Transverse colon (tissue), 4 donors: ENCODE measurements around the gene CCDC141. TPM values are rescaled to one million over a fixed set of nuclear protein-coding genes. Genes with fewer than 3 reads are reported as not detected.
"Not testable (repeated sequence)": the region's sequence is repeated elsewhere in the genome, so short reads cannot be mapped to it uniquely, and the experiment has no call there.

Experiments used
- DNase-seq: peaks from one replicate; pipeline ENCODE4 v3.0.0-alpha.2; 2019
- H3K27ac ChIP-seq, 4 donors: fragments of 200-600 bp; sonication (generic); 2 replicates each; pipeline ENCODE4 v1.5.1; 2016 to 2018; ENCODE audit warnings: inconsistent platforms in 4 of 4
- H3K27me3 ChIP-seq: fragments of 200-600 bp; sonication (generic); 2 replicates; pipeline ENCODE4 v1.5.1; 2017; ENCODE audit warnings: inconsistent platforms
- H3K36me3 ChIP-seq, 4 donors: fragments of 200-600 bp; sonication (generic); 2 replicates each; pipeline ENCODE4 v1.5.1; 2017 to 2019; ENCODE audit warnings: inconsistent platforms in 4 of 4
- H3K4me1 ChIP-seq, 4 donors: fragments of 200-600 bp; sonication (generic); 2 replicates each; pipeline ENCODE4 v1.5.1; 2017 to 2020; ENCODE audit warnings: inconsistent platforms in 4 of 4
- H3K4me3 ChIP-seq, 4 donors: fragments of 200-600 bp; sonication (generic); 1 replicate in 1 of 4; 2 replicates in 3 of 4; pipeline versions ENCODE4 v1.5.1 to v1.6.1; 2017 to 2019; ENCODE audit warnings: inconsistent platforms in 4 of 4
- H3K9me3 ChIP-seq, 2 donors: fragments of 200-600 bp; sonication (generic); 2 replicates each; pipeline ENCODE4 v1.5.1; 2017 to 2019; ENCODE audit warnings: inconsistent platforms in 2 of 2
- CTCF ChIP-seq, 5 experiments: fragments of 200-600 bp in 3 of 5; fragments of 450-650 bp in 2 of 5; sonication (generic) in 3 of 5; IDR thresholded peaks; 1 replicate in 2 of 5; 2 replicates in 3 of 5; pipeline ENCODE4 v1.5.1; 2016 to 2017; ENCODE audit warnings: antibody characterized with exemption in 5 of 5, inconsistent platforms in 3 of 5, mild to moderate bottlenecking in 2 of 5, moderate library complexity in 1 of 5
- EP300 ChIP-seq: sonication (generic); formaldehyde crosslinking; IDR thresholded peaks from one replicate; pipeline ENCODE4 v1.6.1; 2017; ENCODE audit warnings: antibody characterized with exemption, low read depth
- POLR2A ChIP-seq: fragments of 450-650 bp; IDR thresholded peaks from one replicate; pipeline ENCODE4 v1.6.1; 2016; ENCODE audit warnings: antibody characterized with exemption, mild to moderate bottlenecking, moderate library complexity
- POLR2AphosphoS5 ChIP-seq, 3 donors: sonication (generic); formaldehyde crosslinking; IDR thresholded peaks; one replicate each; pipeline ENCODE4 v1.6.1; 2016; ENCODE audit warnings: antibody characterized with exemption in 3 of 3
- WGBS, 2 donors: methylation state at CpG; one replicate each; pipeline ENCODE4 v1.1.5; 2018; ENCODE audit warnings: low coverage in 1 of 2; 5-methylcytosine and 5-hydroxymethylcytosine counted together
- in situ Hi-C, 4 donors: fragments of 200-750 bp; cut with MboI; loops; one replicate each; pipeline versions ENCODE4 v1.15.0 to v1.15.1; 2017; ENCODE audit warnings: low sequenced_read_pairs in 3 of 4, low pct_ligation_motif_present in 1 of 4, low pct_unique_long_range_greater_than_20kb in 1 of 4
- intact Hi-C: fragments of 100-400 bp; cut with DNase I; formaldehyde crosslinking; loops from one replicate; pipeline ENCODE4 v1.15.1; 2023; ENCODE audit warnings: low total_unique reads
- total RNA-seq, 4 donors: library from RNA; depleted of rRNA; stranded (reverse); fragments of >200 nt; gene quantifications; one replicate each; pipeline ENCODE4 v1.1.0, GENCODE V29; 2016

Gene CCDC141, protein sequence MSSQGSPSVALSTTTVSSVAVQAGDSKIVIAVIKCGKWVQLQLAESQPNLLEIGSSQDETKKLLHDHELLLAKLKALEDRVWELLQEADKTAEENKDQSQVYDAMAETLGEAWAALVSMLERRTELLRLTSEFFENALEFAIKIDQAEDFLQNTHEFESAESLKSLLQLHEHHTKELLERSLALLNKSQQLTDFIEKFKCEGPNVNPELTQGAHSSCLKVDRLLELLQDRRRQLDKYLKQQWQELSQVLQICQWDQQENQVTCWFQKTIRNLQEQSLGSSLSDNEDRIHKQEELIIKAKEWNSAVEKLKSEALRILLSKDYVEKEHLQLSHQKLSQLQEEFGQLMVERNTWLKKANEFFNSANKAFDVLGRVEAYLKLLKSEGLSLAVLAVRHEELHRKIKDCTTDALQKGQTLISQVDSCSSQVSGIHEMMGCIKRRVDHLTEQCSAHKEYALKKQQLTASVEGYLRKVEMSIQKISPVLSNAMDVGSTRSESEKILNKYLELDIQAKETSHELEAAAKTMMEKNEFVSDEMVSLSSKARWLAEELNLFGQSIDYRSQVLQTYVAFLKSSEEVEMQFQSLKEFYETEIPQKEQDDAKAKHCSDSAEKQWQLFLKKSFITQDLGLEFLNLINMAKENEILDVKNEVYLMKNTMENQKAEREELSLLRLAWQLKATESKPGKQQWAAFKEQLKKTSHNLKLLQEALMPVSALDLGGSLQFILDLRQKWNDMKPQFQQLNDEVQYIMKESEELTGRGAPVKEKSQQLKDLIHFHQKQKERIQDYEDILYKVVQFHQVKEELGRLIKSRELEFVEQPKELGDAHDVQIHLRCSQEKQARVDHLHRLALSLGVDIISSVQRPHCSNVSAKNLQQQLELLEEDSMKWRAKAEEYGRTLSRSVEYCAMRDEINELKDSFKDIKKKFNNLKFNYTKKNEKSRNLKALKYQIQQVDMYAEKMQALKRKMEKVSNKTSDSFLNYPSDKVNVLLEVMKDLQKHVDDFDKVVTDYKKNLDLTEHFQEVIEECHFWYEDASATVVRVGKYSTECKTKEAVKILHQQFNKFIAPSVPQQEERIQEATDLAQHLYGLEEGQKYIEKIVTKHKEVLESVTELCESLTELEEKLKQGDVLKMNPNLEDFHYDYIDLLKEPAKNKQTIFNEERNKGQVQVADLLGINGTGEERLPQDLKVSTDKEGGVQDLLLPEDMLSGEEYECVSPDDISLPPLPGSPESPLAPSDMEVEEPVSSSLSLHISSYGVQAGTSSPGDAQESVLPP (N-terminal part only)
- total RNA-seq: 1 to 10 TPM in 3 of 4 donors, under 1 TPM in 1; 0.40 to 8.6 (median 2.4) TPM

- Histone ChIP-seq H3K9me3 (no peaks in the 10 kb centered on the region), H3K27me3 (no peaks in the 10 kb centered on the region), H3K4me3 (peak within 1 kb of the TSS in 1 of 4 donors; percentile 34), H3K4me1 (peaks cover 0 to 25% (median 6%) of the 10 kb centered on the region in 4 donors), H3K27ac (peak within 1 kb of the TSS in 3 of 4 donors; percentile 5 to 50 (median 37)), H3K36me3 (no peaks in the 10 kb centered on the region)
- in situ Hi-C loops: no loop called here
- peak; percentile 10 for DNase-seq
- intact Hi-C loops: no loop called here
- TF ChIP-seq POLR2A (no peak), EP300 (no peak), POLR2AphosphoS5 (IDR thresholded peaks at IDR 0.05) (no peak), CTCF (IDR thresholded peaks at IDR 0.05) (no peak)
- WGBS, 2 donors: 18 to 26% methylated on average over 5 to 12 of the region's 12 CpGs
These were observed at the start of gene CCDC141 for GRCh38 chr2:179049546-179050311. TSS of gene CCDC141 (minus strand) at chr2:179050137. CDS start at chr2:179049941, 196 bp downstream.

- Histone ChIP-seq H3K27me3 (no peaks in the 10 kb centered on the region), H3K4me1 (no peaks in the 10 kb centered on the region), H3K4me3 (no peak overlapping the region), H3K27ac (no peak overlapping the region), H3K9me3 (no peaks in the 10 kb centered on the region), H3K36me3 (no peaks in the 10 kb centered on the region)
- no peak for DNase-seq
- in situ Hi-C loops: no loop called here
- intact Hi-C loops: no loop called here
- TF ChIP-seq CTCF (IDR thresholded peaks at IDR 0.05) (no peak), POLR2AphosphoS5 (IDR thresholded peaks at IDR 0.05) (no peak), EP300 (no peak), POLR2A (no peak)
- WGBS, 2 donors: 74 to 75% methylated on average over 4 of the region's 4 CpGs
These were observed 48.2 kb upstream of the CCDC141 start for GRCh38 chr2:179098080-179098689.

DNA sequence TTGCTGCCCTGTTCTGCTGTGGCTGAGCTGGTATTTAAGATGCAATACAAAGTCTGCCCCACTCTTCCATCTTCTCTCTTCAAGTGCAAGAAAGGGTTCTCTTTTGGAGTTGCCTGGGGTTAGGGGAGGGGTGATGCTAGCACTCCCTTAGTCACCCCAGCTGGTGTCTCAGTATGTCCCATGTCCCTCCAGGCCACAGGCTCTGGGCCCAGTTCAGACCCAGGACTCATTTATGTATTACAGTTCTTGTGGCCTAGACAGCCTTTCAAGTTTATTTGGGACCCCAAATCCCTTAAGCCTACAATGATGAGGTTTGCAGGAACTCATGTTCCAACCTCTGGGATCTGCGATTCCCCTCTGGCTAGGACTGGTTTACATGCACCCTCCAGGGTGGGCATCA, 47.2 kb upstream of the CCDC141 start:
- Histone ChIP-seq H3K27ac (no peak overlapping the region), H3K4me1 (no peaks in the 10 kb centered on the region), H3K36me3 (no peaks in the 10 kb centered on the region), H3K4me3 (no peak overlapping the region), H3K27me3 (no peaks in the 10 kb centered on the region), H3K9me3 (no peaks in the 10 kb centered on the region)
- DNase-seq: no peak
- in situ Hi-C loops (no loop called here), intact Hi-C loops (no loop called here)
- WGBS, 2 donors: 100% methylated on average over 1 of the region's 1 CpG
- TF ChIP-seq EP300: no peak
- TF ChIP-seq POLR2AphosphoS5 (IDR thresholded peaks at IDR 0.05): no peak
- no peak for TF ChIP-seq POLR2A

- in situ Hi-C loops (no loop called here), intact Hi-C loops (no loop called here)
- H3K9me3 ChIP-seq: no peaks in the 10 kb centered on the region
- no peaks in the 10 kb centered on the region for H3K27me3 ChIP-seq
- H3K36me3 ChIP-seq: no peaks in the 10 kb centered on the region
- TF ChIP-seq CTCF (IDR thresholded peaks at IDR 0.05) (no peak), POLR2A (no peak), POLR2AphosphoS5 (IDR thresholded peaks at IDR 0.05) (no peak), EP300 (no peak)
- 29 to 79% methylated on average over 2 to 3 of the region's 3 CpGs for WGBS, 2 donors
- no peak overlapping the region for H3K4me3 ChIP-seq
- H3K27ac ChIP-seq: no peak overlapping the region
- peak; percentile 9 for DNase-seq
- no peaks in the 10 kb centered on the region for H3K4me1 ChIP-seq
These were observed 46.2 kb upstream of the CCDC141 start for GRCh38 chr2:179096090-179096489.

DNA sequence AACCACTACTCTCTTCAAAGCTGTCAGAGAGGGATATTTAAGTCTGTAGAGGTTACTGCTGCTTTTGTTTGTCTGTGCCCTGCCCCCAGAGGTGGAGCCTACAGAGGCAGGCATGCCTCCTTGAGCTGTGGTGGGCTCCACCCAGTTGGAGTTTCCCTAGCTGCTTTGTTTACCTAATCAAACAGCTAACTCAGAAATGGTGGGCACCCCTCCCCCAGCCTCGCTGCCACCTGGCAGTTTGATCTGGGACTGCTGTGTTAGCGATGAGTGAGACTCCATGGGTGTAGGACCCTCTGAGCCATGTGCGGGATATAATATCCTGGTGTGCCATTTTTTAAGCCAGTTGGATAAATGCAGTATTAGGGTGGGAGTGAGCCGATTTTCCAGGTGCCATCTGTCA, 43.0 kb upstream of the CCDC141 start:
- intact Hi-C loops, H3K27ac ChIP-seq, H3K36me3 ChIP-seq, H3K4me1 ChIP-seq, H3K27me3 ChIP-seq, H3K4me3 ChIP-seq, H3K9me3 ChIP-seq, in situ Hi-C loops, DNase-seq: not testable (repeated sequence)
- 81 to 100% methylated on average over 2 to 4 of the region's 4 CpGs for WGBS, 2 donors
